H9 (cell line): ENCODE data around the gene MYL6B. TPM values are rescaled to one million over a fixed set of nuclear protein-coding genes. Genes with fewer than 3 reads are reported as not detected.

Experiments
- DNase-seq: peaks from one replicate; pipeline ENCODE4 v3.0.0-alpha.2; 2017
- H2AFZ ChIP-seq: one replicate; pipeline ENCODE4 v1.6.1; 2013; ENCODE audit warnings: mild to moderate bottlenecking, low read length, control low read depth, moderate library complexity
- H2AK5ac ChIP-seq: 2 replicates; pipeline ENCODE4 v1.6.1; 2013; ENCODE audit warnings: low read length, control low read depth, mixed read lengths; ENCODE audit not compliant: insufficient read length
- H2BK120ac ChIP-seq: one replicate; pipeline ENCODE4 v1.6.1; 2013; ENCODE audit warnings: low read depth, mild to moderate bottlenecking, low read length, control low read depth, inconsistent platforms; ENCODE audit not compliant: poor library complexity, severe bottlenecking
- H2BK12ac ChIP-seq: 2 replicates; pipeline ENCODE4 v1.6.1; 2013; ENCODE audit warnings: low read length, control low read depth, mixed read lengths, low read depth; ENCODE audit not compliant: insufficient read length
- H2BK15ac ChIP-seq: 2 replicates; pipeline ENCODE4 v1.6.1; 2013; ENCODE audit warnings: low read depth, low read length, control low read depth
- H2BK20ac ChIP-seq: one replicate; pipeline ENCODE4 v1.6.1; 2013; ENCODE audit warnings: low read depth, mild to moderate bottlenecking, low read length, control low read depth, inconsistent platforms; ENCODE audit not compliant: poor library complexity, severe bottlenecking
- H2BK5ac ChIP-seq: 2 replicates; pipeline ENCODE4 v1.6.1; 2013; ENCODE audit warnings: low read length, control low read depth, mixed read lengths; ENCODE audit not compliant: insufficient read length
- H3K14ac ChIP-seq: 2 replicates; pipeline ENCODE4 v1.6.1; 2013; ENCODE audit warnings: low read length, control low read depth; ENCODE audit not compliant: insufficient read depth
- H3K18ac ChIP-seq: 2 replicates; pipeline ENCODE4 v1.6.1; 2013; ENCODE audit warnings: low read depth, mild to moderate bottlenecking, mixed read lengths, low read length, control low read depth; ENCODE audit not compliant: insufficient read length
- H3K23ac ChIP-seq: 2 replicates; pipeline ENCODE4 v1.6.1; 2013; ENCODE audit warnings: low read length, control low read depth, mixed read lengths, low read depth; ENCODE audit not compliant: insufficient read length
- H3K23me2 ChIP-seq: 2 replicates; pipeline ENCODE4 v1.6.1; 2013; ENCODE audit warnings: low read depth, mild to moderate bottlenecking, mixed read lengths, low read length, control low read depth; ENCODE audit not compliant: insufficient read length, poor library complexity, severe bottlenecking
- H3K27ac ChIP-seq: 2 replicates; pipeline ENCODE4 v1.5.1; 2013; ENCODE audit warnings: low read length, control low read depth, mixed read lengths, low read depth; ENCODE audit not compliant: insufficient read length
- H3K27me3 ChIP-seq: 2 replicates; pipeline ENCODE4 v1.6.1; 2013; ENCODE audit warnings: low read length, control low read depth, inconsistent platforms; ENCODE audit not compliant: insufficient read depth
- H3K4ac ChIP-seq: 2 replicates; pipeline ENCODE4 v1.6.1; 2013; ENCODE audit warnings: low read depth, mild to moderate bottlenecking, control low read depth, inconsistent platforms, low read length, moderate library complexity
- H3K4me1 ChIP-seq: 2 replicates; pipeline ENCODE4 v1.6.1; 2013; ENCODE audit warnings: low read length, control low read depth, inconsistent platforms; ENCODE audit not compliant: insufficient read depth
- H3K4me2 ChIP-seq: 2 replicates; pipeline ENCODE4 v1.6.1; 2013; ENCODE audit warnings: low read length, control low read depth, mixed read lengths; ENCODE audit not compliant: insufficient read length, insufficient read depth
- H3K56ac ChIP-seq: 2 replicates; pipeline ENCODE4 v1.6.1; 2013; ENCODE audit warnings: low read depth, mild to moderate bottlenecking, mixed read lengths, low read length, control low read depth; ENCODE audit not compliant: insufficient read length
- H3K79me1 ChIP-seq: 2 replicates; pipeline ENCODE4 v1.6.1; 2013; ENCODE audit warnings: low read depth, mild to moderate bottlenecking, moderate library complexity, low read length, control low read depth, inconsistent platforms; ENCODE audit not compliant: insufficient read depth, poor library complexity, severe bottlenecking
- H3K79me2 ChIP-seq: 2 replicates; pipeline ENCODE4 v1.6.1; 2013; ENCODE audit warnings: low read length, control low read depth, inconsistent platforms; ENCODE audit not compliant: insufficient read depth
- H3K9ac ChIP-seq: 2 replicates; pipeline ENCODE4 v1.6.1; 2013; ENCODE audit warnings: low read length, control low read depth, mixed read lengths; ENCODE audit not compliant: insufficient read length; ENCODE audit errors: extremely low read depth
- H3K9me3 ChIP-seq: one replicate; pipeline ENCODE4 v1.6.1; 2013; ENCODE audit warnings: low read depth, low read length, inconsistent platforms; ENCODE audit not compliant: control insufficient read depth
- H3T11ph ChIP-seq: one replicate; pipeline ENCODE4 v1.6.1; 2013; ENCODE audit warnings: mild to moderate bottlenecking, low read length, control low read depth, inconsistent platforms
- H4K20me1 ChIP-seq: one replicate; pipeline ENCODE4 v1.6.1; 2013; ENCODE audit not compliant: control insufficient read depth, insufficient read length, insufficient read depth
- H4K5ac ChIP-seq: 2 replicates; pipeline ENCODE4 v1.6.1; 2013; ENCODE audit warnings: low read depth, mild to moderate bottlenecking, mixed read lengths, low read length, control low read depth; ENCODE audit not compliant: insufficient read length
- H4K8ac ChIP-seq: replicated peaks from 2 replicates; pipeline ENCODE4 v1.6.1; 2013; ENCODE audit warnings: low read length, control low read depth, mixed read lengths, low read depth; ENCODE audit not compliant: insufficient read length
- H4K91ac ChIP-seq: 2 replicates; pipeline ENCODE4 v1.6.1; 2013; ENCODE audit warnings: low read depth, mild to moderate bottlenecking, moderate library complexity, mixed read lengths, low read length, control low read depth; ENCODE audit not compliant: insufficient read length
- H3K27ac Mint-ChIP-seq, 3 experiments: 2 replicates in 2 of 3; 3 replicates in 1 of 3; pipeline ENCODE4 v1.8.0; 2020 to 2021; ENCODE audit warnings: mixed read lengths in 3 of 3, mild to moderate bottlenecking in 1 of 3, moderate library complexity in 1 of 3
- H3K27me3 Mint-ChIP-seq: 2 replicates; pipeline ENCODE4 v1.8.0; 2021; ENCODE audit warnings: low read depth, mild to moderate bottlenecking, moderate library complexity, mixed read lengths
- H3K36me3 Mint-ChIP-seq, 3 experiments: 2 replicates in 2 of 3; 3 replicates in 1 of 3; pipeline ENCODE4 v1.8.0; 2020 to 2021; ENCODE audit warnings: low read depth in 3 of 3, mixed read lengths in 3 of 3; ENCODE audit not compliant: insufficient read depth in 1 of 3
- H3K4me1 Mint-ChIP-seq, 2 experiments: 2 replicates each; pipeline ENCODE4 v1.8.0; 2020; ENCODE audit warnings: mixed read lengths in 2 of 2
- H3K4me3 Mint-ChIP-seq, 2 experiments: 2 replicates in 1 of 2; 3 replicates in 1 of 2; pipeline ENCODE4 v1.8.0; 2020 to 2021; ENCODE audit warnings: mild to moderate bottlenecking in 2 of 2, mixed read lengths in 2 of 2, moderate library complexity in 1 of 2
- H3K9me3 Mint-ChIP-seq, 2 experiments: 2 replicates in 1 of 2; 3 replicates in 1 of 2; pipeline ENCODE4 v1.8.0; 2020; ENCODE audit warnings: mild to moderate bottlenecking in 2 of 2, mixed read lengths in 2 of 2, moderate library complexity in 1 of 2
- CTCF ChIP-seq: fragments of 200-600 bp; sonication (generic); conservative IDR thresholded peaks from 3 replicates; pipeline ENCODE4 v1.8.0; 2021; ENCODE audit warnings: antibody characterized with exemption, mild to moderate bottlenecking
- WGBS: extraction: QIAGEN DNeasy Blood & Tissue Kit; methylation state at CpG from one replicate; pipeline ENCODE4 v1.1.7; 2013; ENCODE audit warnings: missing lambda C conversion rate, low lambda C conversion rate, mixed read lengths; ENCODE audit not compliant: insufficient read length; ENCODE audit errors: extremely low coverage; 5-methylcytosine and 5-hydroxymethylcytosine counted together
- total RNA-seq: library from RNA; stranded (reverse); gene quantifications from 2 replicates; pipeline ENCODE4 v1.2.1, GENCODE V29; 2021

Gene MYL6B
- total RNA-seq, 1 experiment from 2014 or later = 165 TPM

DNA sequence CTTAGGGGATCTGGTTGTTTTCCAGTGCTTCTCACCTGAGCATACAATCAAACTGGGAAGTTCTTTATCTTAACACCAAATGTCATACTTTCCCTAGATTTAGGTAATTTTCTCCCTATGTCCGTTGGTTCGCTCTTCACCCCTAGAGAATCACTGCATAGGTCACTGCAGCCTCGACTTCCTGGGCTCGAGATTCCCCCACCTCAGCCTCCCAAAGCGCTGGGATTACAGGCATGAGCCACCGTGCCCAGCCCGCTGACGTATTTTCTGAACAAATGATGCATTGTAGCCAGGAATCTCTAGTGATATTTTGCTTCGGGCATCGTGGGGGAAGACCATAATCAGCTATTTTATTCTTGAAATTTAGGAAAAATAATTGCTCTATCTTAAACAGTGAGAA lies 37.1 kb upstream of the MYL6B start:
- Histone ChIP-seq H4K20me1 (no peaks in the 10 kb centered on the region), H3K4me2 (peak overlapping the region; percentile 78), H3T11ph (no peak overlapping the region), H3K18ac (no peak overlapping the region), H3K27ac (no peak overlapping the region), H2BK120ac (no peak overlapping the region), H4K91ac (no peak overlapping the region), H2AK5ac (no peak overlapping the region), H3K23me2 (peaks cover 8% of the 10 kb centered on the region), H3K23ac (no peak overlapping the region), H3K27me3 (no peaks in the 10 kb centered on the region), H3K56ac (no peak overlapping the region), H3K4ac (no peak overlapping the region; the same call in 1 of the 2 replicates), H3K9ac (peak overlapping the region; percentile 68), H3K9me3 (no peaks in the 10 kb centered on the region), H3K14ac (no peak overlapping the region), H2BK15ac (no peak overlapping the region), H2BK5ac (no peak overlapping the region), H2BK12ac (no peak overlapping the region), H3K4me1 (no peaks in the 10 kb centered on the region; the same call in 1 of the 2 replicates), H3K79me2 (peaks cover 3% of the 10 kb centered on the region; the same call in 1 of the 2 replicates), H4K5ac (no peak overlapping the region), H3K79me1 (no peaks in the 10 kb centered on the region), H4K8ac (no peak overlapping the region), H2AFZ (no peak overlapping the region), H2BK20ac (no peak overlapping the region)
- peaks cover 2% of the 10 kb centered on the region; the same call in 1 of the 2 replicates for H3K27me3 Mint-ChIP-seq
- DNase-seq = peak; percentile 59
- WGBS = no CpG with 5 or more reads among the region's 10 CpGs
- H3K4me3 Mint-ChIP-seq = peak overlapping the region; percentile 97 to 98
- peak overlapping the region; percentile 99 to 100 (median 100); a peak in 6 of 7 replicates for H3K27ac Mint-ChIP-seq
- H3K36me3 Mint-ChIP-seq = peaks cover 50 to 63% (median 54%) of the 10 kb centered on the region in 3 experiments
- peaks cover 25 to 27% of the 10 kb centered on the region in 2 experiments for H3K4me1 Mint-ChIP-seq
- peaks cover 3 to 7% of the 10 kb centered on the region in 2 experiments; a peak in 2 of 5 replicates for H3K9me3 Mint-ChIP-seq
- no peak for TF ChIP-seq CTCF
